ENCODE data around the gene SETDB1.
"Not testable (repeated sequence)": the region's sequence is repeated elsewhere in the genome, so short reads cannot be mapped to it uniquely, and the experiment has no call there.

SETDB1 gene
- 65.7 to 75.9 reads per million in 2 experiments for total RNA-seq

- DNase-seq (ENCODE audit: low read depth): peak; percentile 84
Measured at GRCh38 chr1:150926097-150926741, at the start of gene SETDB1. Gene SETDB1 (plus strand): TSS chr1:150926363. CDS start chr1:150927715, 1,352 bp downstream.

- DNase-seq (ENCODE audit: low read depth): not testable (repeated sequence)
Measured at GRCh38 chr1:150878931-150879330, 47.2 kb upstream of the SETDB1 start.

GRCh38 chr1:150881331-150882070 is 44.7 kb upstream of the SETDB1 start:
- DNase-seq (ENCODE audit: low read depth): no peak

- not testable (repeated sequence) for DNase-seq (ENCODE audit: low read depth)
Measured at GRCh38 chr1:150883121-150883520, 43.0 kb upstream of the SETDB1 start.

- DNase-seq (ENCODE audit: low read depth): no peak
Measured at GRCh38 chr1:150887018-150887417, 39.1 kb upstream of the SETDB1 start, which contains the start of gene CTXND2. Gene CTXND2 (plus strand): TSS chr1:150887136. CDS start chr1:150912315, 25,179 bp downstream.

- no peak for DNase-seq (ENCODE audit: low read depth)
Measured at GRCh38 chr1:150888727-150889126, 37.4 kb upstream of the SETDB1 start.

GRCh38 chr1:150890033-150890416 is 36.1 kb upstream of the SETDB1 start:
- no peak for DNase-seq (ENCODE audit: low read depth)

- DNase-seq (ENCODE audit: low read depth): no peak
Measured at GRCh38 chr1:150893336-150893913, 32.7 kb upstream of the SETDB1 start.

GRCh38 chr1:150895618-150896017 is 30.5 kb upstream of the SETDB1 start:
- DNase-seq (ENCODE audit: low read depth): no peak

GRCh38 chr1:150899795-150900194 is 26.4 kb upstream of the SETDB1 start:
- not testable (repeated sequence) for DNase-seq (ENCODE audit: low read depth)

GRCh38 chr1:150902346-150902745 is 23.8 kb upstream of the SETDB1 start:
- no peak for DNase-seq (ENCODE audit: low read depth)

GRCh38 chr1:150902751-150903150 is 23.4 kb upstream of the SETDB1 start:
- no peak for DNase-seq (ENCODE audit: low read depth)

- no peak for DNase-seq (ENCODE audit: low read depth)
Measured at GRCh38 chr1:150905301-150905700, 20.9 kb upstream of the SETDB1 start.

GRCh38 chr1:150906329-150906728 is 19.8 kb upstream of the SETDB1 start:
- no peak for DNase-seq (ENCODE audit: low read depth)

GRCh38 chr1:150906813-150907212 is 19.4 kb upstream of the SETDB1 start:
- DNase-seq (ENCODE audit: low read depth): no peak

GRCh38 chr1:150909585-150910180 is 16.5 kb upstream of the SETDB1 start:
- no peak for DNase-seq (ENCODE audit: low read depth)

GRCh38 chr1:150912623-150913022 is 13.5 kb upstream of the SETDB1 start:
- no peak for DNase-seq (ENCODE audit: low read depth)

GRCh38 chr1:150917387-150917786 is 8.8 kb upstream of the SETDB1 start:
- DNase-seq (ENCODE audit: low read depth): no peak

GRCh38 chr1:150922519-150922975 is 3.6 kb upstream of the SETDB1 start:
- peak; percentile 59 for DNase-seq (ENCODE audit: low read depth)

GRCh38 chr1:150925080-150925479 is 1.1 kb upstream of the SETDB1 start:
- DNase-seq (ENCODE audit: low read depth): no peak

GRCh38 chr1:150927624-150928023 is 1.5 kb downstream of the SETDB1 start:
- no peak for DNase-seq (ENCODE audit: low read depth)

- DNase-seq (ENCODE audit: low read depth): no peak
Measured at GRCh38 chr1:150928286-150928685, 2.1 kb downstream of the SETDB1 start.

Data from T follicular helper cell (primary cell).